CD4-positive, alpha-beta T cell (primary cell): ENCODE data around the gene PBX1. TPM values are rescaled to one million over a fixed set of nuclear protein-coding genes. Genes with fewer than 3 reads are reported as not detected.

ENCODE experiments used
- ATAC-seq: fragments of 200-7000 bp; cut with Tn5 transposase; one replicate; pipeline ENCODE4 v1.10.0; 2022; ENCODE audit warnings: mild to moderate bottlenecking; ENCODE audit not compliant: poor library complexity
- CTCF ChIA-PET: fragments of 350-600 bp; sonication (Branson Sonifier 250); formaldehyde crosslinking; loops from one replicate; lab custom pipeline; 2021; ENCODE audit warnings: antibody characterized with exemption, inconsistent platforms; lab: Charles Lee
- POLR2A ChIA-PET: fragments of 350-600 bp; sonication (Branson Sonifier 250); formaldehyde crosslinking; loops from one replicate; lab custom pipeline; 2021; ENCODE audit warnings: antibody characterized with exemption, inconsistent platforms; lab: Charles Lee
- DNase-seq, 14 experiments: peaks; one replicate each; pipeline ENCODE4 v3.0.0-alpha.2; 2013 to 2020; ENCODE audit warnings: mixed read lengths in 2 of 14
- H3K27ac ChIP-seq, 2 donors: one replicate each; pipeline versions ENCODE4 v1.5.1 to v1.7.0; 2013; ENCODE audit warnings: low read length in 2 of 2, low read depth in 1 of 2, mild to moderate bottlenecking in 1 of 2
- H3K27me3 ChIP-seq, 2 experiments: 1 replicate in 1 of 2; 2 replicates in 1 of 2; pipeline versions ENCODE4 v1.6.1 to v1.7.0; 2013; ENCODE audit warnings: low read length in 2 of 2, control low read depth in 1 of 2, mild to moderate bottlenecking in 1 of 2, moderate library complexity in 1 of 2; ENCODE audit not compliant: insufficient read depth in 2 of 2, control insufficient read depth in 1 of 2
- H3K36me3 ChIP-seq: one replicate; pipeline ENCODE4 v1.6.1; 2013; ENCODE audit warnings: low read length, control low read depth; ENCODE audit not compliant: insufficient read depth
- H3K4me1 ChIP-seq: one replicate; pipeline ENCODE4 v1.6.1; 2013; ENCODE audit warnings: low read length, control low read depth; ENCODE audit not compliant: insufficient read depth
- H3K4me3 ChIP-seq: one replicate; pipeline ENCODE4 v1.5.1; 2013; ENCODE audit warnings: mild to moderate bottlenecking, low read length, moderate library complexity
- H3K9me3 ChIP-seq, 2 experiments: 1 replicate in 1 of 2; 2 replicates in 1 of 2; pipeline versions ENCODE4 v1.6.1 to v1.7.0; 2013; ENCODE audit warnings: low read length in 2 of 2, mild to moderate bottlenecking in 2 of 2, control low read depth in 1 of 2, moderate library complexity in 1 of 2; ENCODE audit not compliant: control insufficient read depth in 1 of 2, insufficient read depth in 1 of 2
- H3K27ac Mint-ChIP-seq: one replicate; pipeline ENCODE4 v1.8.0; 2020; ENCODE audit warnings: mixed read lengths
- H3K27me3 Mint-ChIP-seq: one replicate; pipeline ENCODE4 v1.8.0; 2021; ENCODE audit warnings: mixed read lengths
- H3K36me3 Mint-ChIP-seq: one replicate; pipeline ENCODE4 v1.8.0; 2021; ENCODE audit warnings: low read depth, mixed read lengths
- H3K4me1 Mint-ChIP-seq: one replicate; pipeline ENCODE4 v1.8.0; 2021; ENCODE audit warnings: low read depth, mixed read lengths
- H3K4me3 Mint-ChIP-seq: one replicate; pipeline ENCODE4 v1.8.0; 2020; ENCODE audit warnings: mild to moderate bottlenecking, mixed read lengths
- H3K9me3 Mint-ChIP-seq: one replicate; pipeline ENCODE4 v1.8.0; 2020; ENCODE audit warnings: mixed read lengths
- CTCF ChIP-seq: fragments of 200-600 bp; IDR thresholded peaks from one replicate; pipeline ENCODE4 v1.8.0; 2022; ENCODE audit warnings: antibody characterized with exemption, mild to moderate bottlenecking
- intact Hi-C, 2 experiments: fragments of 100-400 bp; cut with DNase I in 1 of 2; cut with micrococcal nuclease in 1 of 2; formaldehyde crosslinking; loops; one replicate each; pipeline versions ENCODE4 v1.15.1 to v1.9.0; 2023 to 2025; cut with DNase I, micrococcal nuclease
- total RNA-seq, 174 experiments: library from RNA in 2 of 174; stranded (reverse) in 2 of 174; gene quantifications; one replicate each; pipeline ENCODE4 v1.2.3 and lab custom pipeline; 2021 to 2026

PBX1 gene
- total RNA-seq, 2 experiments from 2014 or later: 0.64 to 0.96 TPM

GRCh38 chr1:164577291-164577690, 18.3 kb downstream of the PBX1 start:
- H3K27ac Mint-ChIP-seq: no peak overlapping the region
- H3K4me1 Mint-ChIP-seq: no peaks in the 10 kb centered on the region
- intact Hi-C loops: no loop called here
- H3K9me3 Mint-ChIP-seq: no peaks in the 10 kb centered on the region
- H3K36me3 Mint-ChIP-seq: no peaks in the 10 kb centered on the region
- no peak overlapping the region for H3K4me3 Mint-ChIP-seq
- H3K27ac ChIP-seq: no peak overlapping the region
- DNase-seq (no peak), ATAC-seq (no peak)
- peaks cover 0 to 4% of the 10 kb centered on the region in 2 experiments for H3K27me3 ChIP-seq
- TF ChIP-seq CTCF: no peak
- peaks cover 0 to 15% of the 10 kb centered on the region in 2 experiments for H3K9me3 ChIP-seq
- ChIA-PET POLR2A (no interaction called here), CTCF (interaction anchor here (0.6 kb wide), 1 partner anchor 203 kb away, joined by 3 read pairs; no protein-coding TSS in a partner anchor)
- no peak overlapping the region for H3K4me3 ChIP-seq
- no peaks in the 10 kb centered on the region for H3K4me1 ChIP-seq
- H3K36me3 ChIP-seq: no peaks in the 10 kb centered on the region
- no peaks in the 10 kb centered on the region for H3K27me3 Mint-ChIP-seq

- ChIA-PET POLR2A (no interaction called here), CTCF (no interaction called here)
- no peak for DNase-seq
- Mint-ChIP-seq H3K36me3 (no peaks in the 10 kb centered on the region), H3K4me3 (no peak overlapping the region), H3K27ac (no peak overlapping the region), H3K9me3 (no peaks in the 10 kb centered on the region), H3K4me1 (no peaks in the 10 kb centered on the region), H3K27me3 (no peaks in the 10 kb centered on the region)
- no peak for TF ChIP-seq CTCF
- Histone ChIP-seq H3K4me1 (no peaks in the 10 kb centered on the region), H3K9me3 (peaks cover 0 to 15% of the 10 kb centered on the region in 2 experiments), H3K4me3 (no peak overlapping the region), H3K36me3 (no peaks in the 10 kb centered on the region), H3K27me3 (peaks cover 0 to 4% of the 10 kb centered on the region in 2 experiments), H3K27ac (no peak overlapping the region)
- intact Hi-C loops: no loop called here
- ATAC-seq: no peak
These were observed 19.7 kb downstream of the PBX1 start for GRCh38 chr1:164578479-164579200.

GRCh38 chr1:164579381-164579780, 20.4 kb downstream of the PBX1 start:
- ATAC-seq (no peak), DNase-seq (no peak)
- intact Hi-C loops: no loop called here
- no peak overlapping the region for H3K27ac Mint-ChIP-seq
- H3K36me3 Mint-ChIP-seq: no peaks in the 10 kb centered on the region
- H3K27me3 Mint-ChIP-seq: peaks cover 3% of the 10 kb centered on the region
- ChIA-PET CTCF (no interaction called here), POLR2A (no interaction called here)
- H3K4me3 Mint-ChIP-seq: no peak overlapping the region
- no peak overlapping the region for H3K4me3 ChIP-seq
- no peaks in the 10 kb centered on the region for H3K4me1 Mint-ChIP-seq
- H3K9me3 ChIP-seq: peaks cover 0 to 15% of the 10 kb centered on the region in 2 experiments
- no peaks in the 10 kb centered on the region for H3K4me1 ChIP-seq
- no peaks in the 10 kb centered on the region for H3K36me3 ChIP-seq
- no peaks in the 10 kb centered on the region for H3K27me3 ChIP-seq
- no peaks in the 10 kb centered on the region for H3K9me3 Mint-ChIP-seq
- TF ChIP-seq CTCF: no peak
- H3K27ac ChIP-seq: no peak overlapping the region
